IMR-90 (cell line): ENCODE results near the gene INTS11. TPM values are rescaled to one million over a fixed set of nuclear protein-coding genes. Genes with fewer than 3 reads are reported as not detected.
A peak's percentile ranks its signal among the peaks of the same experiment; 100 is the strongest.

ENCODE experiments used
- ATAC-seq: fragments of 200-7000 bp; cut with Tn5 transposase; 2 replicates; pipeline ENCODE4 v1.9.1; 2020; ENCODE audit warnings: low read depth, mild to moderate bottlenecking, moderate library complexity
- Bru-seq: library from RNA; stranded (reverse); fragments of 400-500 nt; gene quantifications from one replicate; lab custom pipeline; 2021; lab: Mats Ljungman, UMichigan
- BruChase-seq, 2 experiments: library from RNA; stranded (reverse); fragments of 400-500 nt; gene quantifications; one replicate each; lab custom pipeline; 2021; lab: Mats Ljungman, UMichigan
- BruUV-seq: library from RNA; stranded (reverse); fragments of 400-500 nt; replicated peaks from 2 replicates; lab custom pipeline; 2021; lab: Mats Ljungman, UMichigan
- CTCF ChIA-PET: fragments of 300-600 bp; formaldehyde crosslinking; extraction: SDS; loops from one replicate; lab custom pipeline; 2021; ENCODE audit warnings: antibody characterized with exemption; lab: Yijun Ruan, JAX
- POLR2A ChIA-PET: fragments of 300-600 bp; sonication (Branson Sonifier 250); formaldehyde crosslinking; loops from one replicate; lab custom pipeline; 2022; ENCODE audit warnings: antibody characterized with exemption; ENCODE audit not compliant: unreplicated experiment; lab: Charles Lee
- DNase-seq: peaks from one replicate; pipeline ENCODE4 v3.0.0; 2013
- H2AFZ ChIP-seq: replicated peaks from 2 replicates; pipeline ENCODE3; 2013; ENCODE audit warnings: low read length, mild to moderate bottlenecking; ENCODE audit not compliant: poor library complexity
- H2AK5ac ChIP-seq: 2 replicates; pipeline ENCODE4 v1.6.1; 2013; ENCODE audit warnings: low read depth, low read length, inconsistent platforms
- H2AK9ac ChIP-seq: replicated peaks from 2 replicates; pipeline ENCODE3; 2013; ENCODE audit warnings: mild to moderate bottlenecking, low read depth, low read length, moderate library complexity; ENCODE audit not compliant: poor library complexity
- H2BK120ac ChIP-seq: 2 replicates; pipeline ENCODE4 v1.6.1; 2013; ENCODE audit warnings: low read depth, low read length, inconsistent platforms
- H2BK15ac ChIP-seq: 3 replicates; pipeline ENCODE4 v1.6.1; 2013; ENCODE audit warnings: low read depth, low read length, inconsistent platforms
- H2BK20ac ChIP-seq: 2 replicates; pipeline ENCODE4 v1.6.1; 2013; ENCODE audit warnings: low read depth, mild to moderate bottlenecking, inconsistent platforms, low read length, moderate library complexity
- H2BK5ac ChIP-seq: 2 replicates; pipeline ENCODE4 v1.6.1; 2013; ENCODE audit warnings: mild to moderate bottlenecking, low read depth, low read length, inconsistent platforms; ENCODE audit not compliant: poor library complexity, severe bottlenecking
- H3K14ac ChIP-seq: replicated peaks from 2 replicates; pipeline ENCODE4 v1.6.1; 2013; ENCODE audit warnings: low read depth, low read length, inconsistent platforms
- H3K18ac ChIP-seq: 2 replicates; pipeline ENCODE4 v1.6.1; 2013; ENCODE audit warnings: low read depth, low read length, control low read depth
- H3K23ac ChIP-seq: 2 replicates; pipeline ENCODE4 v1.6.1; 2013; ENCODE audit warnings: low read depth, low read length, inconsistent platforms
- H3K27ac ChIP-seq: 2 replicates; pipeline ENCODE4 v1.5.1; 2013; ENCODE audit warnings: mild to moderate bottlenecking, control low read depth, low read length; ENCODE audit not compliant: insufficient read depth
- H3K27me3 ChIP-seq: 2 replicates; pipeline ENCODE4 v1.6.1; 2013; ENCODE audit warnings: low read length; ENCODE audit not compliant: control insufficient read depth, insufficient read depth
- H3K36me3 ChIP-seq: 2 replicates; pipeline ENCODE4 v1.6.1; 2013; ENCODE audit warnings: low read length, mixed read lengths; ENCODE audit not compliant: control insufficient read depth, insufficient read depth
- H3K4ac ChIP-seq: 2 replicates; pipeline ENCODE4 v1.6.1; 2013; ENCODE audit warnings: low read depth, low read length, inconsistent platforms
- H3K4me1 ChIP-seq: 2 replicates; pipeline ENCODE4 v1.6.1; 2013; ENCODE audit warnings: low read length, mixed read lengths; ENCODE audit not compliant: control insufficient read depth, insufficient read depth
- H3K4me2 ChIP-seq: 2 replicates; pipeline ENCODE4 v1.6.1; 2013; ENCODE audit warnings: low read depth, mild to moderate bottlenecking, control low read depth, low read length, moderate library complexity
- H3K4me3 ChIP-seq: 2 replicates; pipeline ENCODE4 v1.5.1; 2013; ENCODE audit warnings: low read depth, mild to moderate bottlenecking, control low read depth, low read length, moderate library complexity; ENCODE audit not compliant: insufficient read depth
- H3K56ac ChIP-seq: 2 replicates; pipeline ENCODE4 v1.6.1; 2013; ENCODE audit warnings: low read length, inconsistent platforms; ENCODE audit not compliant: insufficient read depth; ENCODE audit errors: extremely low read depth
- H3K79me1 ChIP-seq, 2 experiments: 2 replicates each; pipeline ENCODE4 v1.6.1; 2013; ENCODE audit warnings: low read length in 2 of 2, inconsistent platforms in 1 of 2, low read depth in 1 of 2
- H3K9ac ChIP-seq: 2 replicates; pipeline ENCODE4 v1.6.1; 2013; ENCODE audit warnings: low read depth, low read length, control low read depth
- H3K9me1 ChIP-seq: 2 replicates; pipeline ENCODE4 v1.6.1; 2013; ENCODE audit warnings: low read length, inconsistent platforms; ENCODE audit not compliant: insufficient read depth
- H3K9me3 ChIP-seq: 2 replicates; pipeline ENCODE4 v1.6.1; 2013; ENCODE audit warnings: low read length; ENCODE audit not compliant: control insufficient read depth, insufficient read depth
- H4K20me1 ChIP-seq: 2 replicates; pipeline ENCODE4 v1.6.1; 2013; ENCODE audit warnings: low read length, inconsistent platforms; ENCODE audit not compliant: insufficient read depth
- H4K5ac ChIP-seq: 2 replicates; pipeline ENCODE4 v1.6.1; 2013; ENCODE audit warnings: mild to moderate bottlenecking, low read depth, low read length, control low read depth
- H4K8ac ChIP-seq, 2 experiments: 2 replicates each; pipeline ENCODE4 v1.6.1; 2013; ENCODE audit warnings: low read depth in 2 of 2, low read length in 2 of 2, control low read depth in 1 of 2, inconsistent platforms in 1 of 2
- H4K91ac ChIP-seq: 2 replicates; pipeline ENCODE4 v1.6.1; 2013; ENCODE audit warnings: low read depth, low read length, inconsistent platforms; ENCODE audit not compliant: insufficient read depth
- BHLHE40 ChIP-seq: fragments of 150-350 bp; IDR thresholded peaks from 2 replicates; pipeline ENCODE4 v1.6.1; 2016; ENCODE audit warnings: mild to moderate bottlenecking, low read depth, low read length
- MAZ ChIP-seq: IDR thresholded peaks from 2 replicates; pipeline ENCODE4 v1.6.1; 2012; ENCODE audit warnings: low read depth, mild to moderate bottlenecking, low read length, improper control_type of control experiment, moderate library complexity, borderline replicate concordance
- MXI1 ChIP-seq: IDR thresholded peaks from 2 replicates; pipeline ENCODE4 v1.6.1; 2012; ENCODE audit warnings: low read depth, mild to moderate bottlenecking, low read length, moderate library complexity, borderline replicate concordance
- POLR2A ChIP-seq: IDR thresholded peaks from 2 replicates; pipeline ENCODE4 v1.6.1; 2012; ENCODE audit warnings: mild to moderate bottlenecking, low read depth, low read length
- WGBS, 2 experiments: methylation state at CpG; one replicate each; pipeline versions ENCODE4 v1.1.5 to v1.1.7; 2013; ENCODE audit warnings: missing lambda C conversion rate in 2 of 2; ENCODE audit not compliant: insufficient read length in 1 of 2; ENCODE audit errors: extremely low coverage in 2 of 2; 5-methylcytosine and 5-hydroxymethylcytosine counted together
- dilution Hi-C: fragments of 300-500 bp; cut with HindIII; formaldehyde crosslinking; loops from one replicate; pipeline ENCODE4 v1.14.3; 2018; ENCODE audit warnings: low sequenced_read_pairs; ENCODE audit not compliant: unreplicated experiment
- in situ Hi-C: fragments of 300-500 bp; cut with MboI; formaldehyde crosslinking; loops from 3 replicates; pipeline ENCODE4 v1.14.3; 2019; ENCODE audit warnings: low sequenced_read_pairs, inconsistent platforms, mixed read lengths
- intact Hi-C: fragments of 100-400 bp; cut with micrococcal nuclease; formaldehyde crosslinking; loops from 2 replicates; pipeline ENCODE4 v1.10.0; 2022
- long read RNA-seq: library from polyadenylated mRNA; unstranded; transcript quantifications from one replicate; pipeline ENCODE4 v2.0.0, GENCODE V29; 2021; ENCODE audit not compliant: unreplicated experiment
- polyA plus RNA-seq, 3 experiments: library from polyadenylated mRNA; depleted of rRNA; stranded (reverse); fragments of >200 nt; gene quantifications; 2 replicates each; pipeline ENCODE4 v1.2.3, GENCODE V29; 2012; ENCODE audit warnings: low replicate concordance in 1 of 3
- total RNA-seq: library from RNA; depleted of rRNA; stranded (reverse); fragments of >200 nt; gene quantifications from 2 replicates; pipeline ENCODE4 v1.2.3, GENCODE V29; 2012; rRNA removed

Gene INTS11
- total RNA-seq: 52.5 and 56.1 TPM in 2 replicates
- 123 and 134 TPM in 2 replicates for polyA plus RNA-seq (2012; rRNA removed)
- 64.0 and 101 TPM in 2 replicates for polyA plus RNA-seq (2012; cell fraction: cytosol; rRNA removed)
- polyA plus RNA-seq (2012; cell fraction: nucleus; rRNA removed; ENCODE audit: low replicate concordance): 495 and 1,105 TPM in 2 replicates
- Bru-seq, nascent RNA: percentile 77 among the genes with signal in this experiment
- percentile 93 among the genes with signal in this experiment for BruChase-seq, experiment 1, labeled RNA remaining after a 6-hour chase
- percentile 90 among the genes with signal in this experiment for BruChase-seq, experiment 2, labeled RNA remaining after a 2-hour chase
- long read RNA-seq, transcript INTS11-208 (17 exons, 2,148 nt): major isoform, 39 of 81 reads
- long read RNA-seq, partial matches to known transcripts: 27 of 81 reads
- long read RNA-seq, other reads (novel, unspliced or antisense): 11 of 81 reads

- no TSS peak for BruUV-seq
- Histone ChIP-seq H2BK20ac (no peak within 1 kb of the TSS), H4K5ac (peak within 1 kb of the TSS; percentile 61), H2AK9ac (peak within 1 kb of the TSS; percentile 99), H3K27me3 (no peaks in the 10 kb centered on the region), H3K4me1 (peaks cover 7% of the 10 kb centered on the region; the same call in 1 of the 2 replicates), H4K20me1 (peaks cover 53% of the 10 kb centered on the region), H3K56ac (peak within 1 kb of the TSS; percentile 1; the same call in 1 of the 2 replicates), H3K4ac (peak within 1 kb of the TSS; percentile 72), H2AFZ (peak within 1 kb of the TSS; percentile 96), H3K23ac (peak within 1 kb of the TSS; percentile 51), H3K14ac (peak within 1 kb of the TSS; percentile 45), H3K27ac (peak within 1 kb of the TSS; percentile 76), H2AK5ac (peak within 1 kb of the TSS; percentile 85), H3K4me3 (peak within 1 kb of the TSS; percentile 99), H3K36me3 (peaks cover 14% of the 10 kb centered on the region), H4K8ac (peak within 1 kb of the TSS; percentile 74 to 88; a peak in 3 of 4 replicates), H3K9me3 (no peaks in the 10 kb centered on the region), H2BK120ac (no peak within 1 kb of the TSS), H3K79me1 (peaks cover 3 to 58% of the 10 kb centered on the region in 2 experiments; a peak in 2 of 4 replicates), H4K91ac (peak within 1 kb of the TSS; percentile 75), H2BK15ac (no peak within 1 kb of the TSS), H3K9ac (peak within 1 kb of the TSS; percentile 90), H3K4me2 (peak within 1 kb of the TSS; percentile 91), H3K9me1 (peaks cover 4% of the 10 kb centered on the region), H2BK5ac (peak within 1 kb of the TSS; percentile 69), H3K18ac (no peak within 1 kb of the TSS)
- ATAC-seq (peak; percentile 90), DNase-seq (peak; percentile 85)
- CTCF ChIA-PET: no interaction called here
- in situ Hi-C loops: no loop called here
- POLR2A ChIA-PET: no interaction called here
- dilution Hi-C loops: no loop called here
- WGBS, 2 experiments: 2% methylated on average over 38 of the region's 84 CpGs; no CpG with 5 or more reads in 1 of the 2 experiments
- intact Hi-C loops: no loop called here
- TF ChIP-seq POLR2A (peak; percentile 81), BHLHE40 (no peak), MAZ (0 out of 2 replicates have a peak, but pooled peaks have one; percentile 23), MXI1 (peak; percentile 42; the same call in 1 of the 2 replicates)
Measured at GRCh38 chr1:1324524-1325287, at the start of gene INTS11, which contains the start of gene CPTP. Gene INTS11 (minus strand): TSS chr1:1324660. CDS start chr1:1324608, 52 bp downstream. Gene CPTP (plus strand): TSS chr1:1324802. CDS start chr1:1326911, 2,109 bp downstream.
